ENCODE results near the gene CYP20A1. TPM values are rescaled to one million over a fixed set of nuclear protein-coding genes. Genes with fewer than 3 reads are reported as not detected.
"Not testable (repeated sequence)": the region's sequence is repeated elsewhere in the genome, so short reads cannot be mapped to it uniquely, and the experiment has no call there.

The CYP20A1 gene
- total RNA-seq, 1 experiment from 2014 or later: 21.9 TPM

DNA sequence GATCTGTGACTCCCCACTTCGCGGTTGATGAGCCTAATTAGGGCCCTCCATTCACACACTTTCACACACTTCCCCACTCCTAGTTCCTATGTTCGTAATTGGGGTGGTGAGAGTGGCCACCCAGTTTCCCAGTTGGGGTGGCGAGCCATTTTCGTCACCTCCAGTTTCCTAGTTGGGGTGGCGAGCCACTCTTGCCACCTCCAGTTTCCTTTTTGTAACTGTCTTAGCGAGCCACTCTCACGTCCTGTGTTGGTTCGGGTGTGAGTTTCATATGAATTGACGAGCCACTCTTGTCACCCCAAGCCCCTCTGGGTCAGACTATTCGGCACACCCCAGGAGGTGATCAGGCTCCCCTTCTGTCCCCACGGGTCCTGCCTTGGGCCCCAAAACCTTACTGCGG is 14.0 kb downstream of the CYP20A1 start:
- H2BK120ac ChIP-seq (ENCODE audit: low read depth, low read length, poor library complexity, severe bottlenecking): no peak overlapping the region
- H2AFZ ChIP-seq (ENCODE audit: low read length): no peak overlapping the region
- no peak overlapping the region for H3K14ac ChIP-seq (ENCODE audit: insufficient read depth, low read length)
- no peak overlapping the region for H3K18ac ChIP-seq (ENCODE audit: insufficient read length, low read depth, low read length)
- H3K23me2 ChIP-seq (ENCODE audit: insufficient read length, low read depth, low read length, poor library complexity, severe bottlenecking): no peaks in the 10 kb centered on the region
- H3K56ac ChIP-seq (ENCODE audit: insufficient read length, low read depth, low read length): no peak overlapping the region
- no peak overlapping the region for H2BK15ac ChIP-seq (ENCODE audit: low read depth, low read length)
- no peak overlapping the region for H2BK12ac ChIP-seq (ENCODE audit: insufficient read length, low read depth, low read length)
- no peaks in the 10 kb centered on the region for H3K79me1 ChIP-seq (ENCODE audit: insufficient read depth, low read depth, low read length, poor library complexity, severe bottlenecking)
- H2BK20ac ChIP-seq (ENCODE audit: low read depth, low read length, poor library complexity, severe bottlenecking): no peak overlapping the region
- no peak overlapping the region for H2BK5ac ChIP-seq (ENCODE audit: insufficient read length, low read length)
- H2AK5ac ChIP-seq (ENCODE audit: insufficient read length, low read length): no peak overlapping the region
- no peaks in the 10 kb centered on the region for H3K79me2 ChIP-seq (ENCODE audit: insufficient read depth, low read length)
- WGBS (ENCODE audit: extremely low coverage, insufficient read length, low lambda C conversion rate): no CpG with 5 or more reads among the region's 13 CpGs
- TF ChIP-seq, protein P1, sequence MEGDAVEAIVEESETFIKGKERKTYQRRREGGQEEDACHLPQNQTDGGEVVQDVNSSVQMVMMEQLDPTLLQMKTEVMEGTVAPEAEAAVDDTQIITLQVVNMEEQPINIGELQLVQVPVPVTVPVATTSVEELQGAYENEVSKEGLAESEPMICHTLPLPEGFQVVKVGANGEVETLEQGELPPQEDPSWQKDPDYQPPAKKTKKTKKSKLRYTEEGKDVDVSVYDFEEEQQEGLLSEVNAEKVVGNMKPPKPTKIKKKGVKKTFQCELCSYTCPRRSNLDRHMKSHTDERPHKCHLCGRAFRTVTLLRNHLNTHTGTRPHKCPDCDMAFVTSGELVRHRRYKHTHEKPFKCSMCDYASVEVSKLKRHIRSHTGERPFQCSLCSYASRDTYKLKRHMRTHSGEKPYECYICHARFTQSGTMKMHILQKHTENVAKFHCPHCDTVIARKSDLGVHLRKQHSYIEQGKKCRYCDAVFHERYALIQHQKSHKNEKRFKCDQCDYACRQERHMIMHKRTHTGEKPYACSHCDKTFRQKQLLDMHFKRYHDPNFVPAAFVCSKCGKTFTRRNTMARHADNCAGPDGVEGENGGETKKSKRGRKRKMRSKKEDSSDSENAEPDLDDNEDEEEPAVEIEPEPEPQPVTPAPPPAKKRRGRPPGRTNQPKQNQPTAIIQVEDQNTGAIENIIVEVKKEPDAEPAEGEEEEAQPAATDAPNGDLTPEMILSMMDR (conservative IDR thresholded peaks at IDR 0.05): no peak
- no peak overlapping the region for H3K27ac ChIP-seq (ENCODE audit: insufficient read length, low read depth, low read length)
- H4K8ac ChIP-seq (replicated peaks; ENCODE audit: insufficient read length, low read depth, low read length): no peak overlapping the region
- H4K5ac ChIP-seq (ENCODE audit: insufficient read length, low read depth, low read length): no peak overlapping the region
- no peaks in the 10 kb centered on the region for H4K20me1 ChIP-seq (ENCODE audit: control insufficient read depth, insufficient read depth, insufficient read length)
- H3K4me2 ChIP-seq (ENCODE audit: insufficient read depth, insufficient read length, low read length): no peak overlapping the region
- Mint-ChIP-seq H3K27me3 (ENCODE audit: low read depth) (no peaks in the 10 kb centered on the region), H3K4me1 (no peaks in the 10 kb centered on the region), H3K36me3 (ENCODE audit: insufficient read depth in 1 of 3, low read depth in 3 of 3) (peaks cover 21 to 44% (median 33%) of the 10 kb centered on the region in 3 experiments), H3K4me3 (no peak overlapping the region), H3K27ac (peak overlapping the region in 1 of 3 experiments; percentile 57; a peak in 2 of 7 replicates), H3K9me3 (no peaks in the 10 kb centered on the region)
- H3K27me3 ChIP-seq (ENCODE audit: insufficient read depth, low read length): no peaks in the 10 kb centered on the region
- H3T11ph ChIP-seq (ENCODE audit: low read length): no peak overlapping the region
- H3K4ac ChIP-seq (ENCODE audit: low read depth, low read length): no peak overlapping the region
- no peak for DNase-seq
- H4K91ac ChIP-seq (ENCODE audit: insufficient read length, low read depth, low read length): no peak overlapping the region
- H3K9me3 ChIP-seq (ENCODE audit: control insufficient read depth, low read depth, low read length): no peaks in the 10 kb centered on the region
- H3K23ac ChIP-seq (ENCODE audit: insufficient read length, low read depth, low read length): no peak overlapping the region
- no peak overlapping the region for H3K9ac ChIP-seq (ENCODE audit: extremely low read depth, insufficient read length, low read length)
- H3K4me1 ChIP-seq (ENCODE audit: insufficient read depth, low read length): no peaks in the 10 kb centered on the region

DNA sequence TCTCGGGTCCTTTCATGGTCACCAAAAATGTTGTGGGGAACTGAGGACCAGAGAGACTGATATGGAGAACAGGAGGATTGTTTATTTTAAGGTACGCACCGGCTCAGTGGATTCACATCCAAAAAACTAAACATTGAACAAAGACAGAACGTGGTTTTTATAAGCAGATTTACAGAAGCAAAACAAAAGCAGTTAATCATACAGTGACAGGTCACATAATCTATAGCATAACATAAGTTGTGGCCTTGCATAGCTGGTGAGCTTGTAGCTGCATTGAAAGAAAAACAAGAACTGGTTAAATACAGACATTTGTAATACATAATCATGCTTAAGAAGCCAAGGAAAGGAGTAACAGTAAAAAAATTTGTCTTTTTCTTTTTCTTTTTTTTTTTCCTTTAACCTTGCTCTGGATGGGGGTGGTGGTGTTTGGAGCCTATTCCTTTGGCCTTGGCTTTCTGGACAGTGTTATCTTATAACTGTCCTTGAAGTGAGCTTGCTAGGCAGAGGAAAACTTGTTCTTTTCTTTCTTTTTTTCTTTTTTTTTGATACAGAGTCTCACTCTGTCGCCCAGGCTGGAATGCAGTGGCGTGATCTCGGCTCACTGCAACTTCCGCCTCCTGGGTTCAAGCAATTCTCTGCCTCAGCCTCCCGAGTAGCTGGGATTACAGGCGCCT is 14.7 kb downstream of the CYP20A1 start:
- H3K4me1 ChIP-seq (ENCODE audit: insufficient read depth, low read length); H4K8ac ChIP-seq (replicated peaks; ENCODE audit: insufficient read length, low read depth, low read length); H3K18ac ChIP-seq (ENCODE audit: insufficient read length, low read depth, low read length); H3K79me1 ChIP-seq (ENCODE audit: insufficient read depth, low read depth, low read length, poor library complexity, severe bottlenecking); H3K4me1 Mint-ChIP-seq; H3K9me3 Mint-ChIP-seq; H4K91ac ChIP-seq (ENCODE audit: insufficient read length, low read depth, low read length); H2AFZ ChIP-seq (ENCODE audit: low read length); H3K14ac ChIP-seq (ENCODE audit: insufficient read depth, low read length); H3K27me3 ChIP-seq (ENCODE audit: insufficient read depth, low read length); H4K20me1 ChIP-seq (ENCODE audit: control insufficient read depth, insufficient read depth, insufficient read length); H2BK5ac ChIP-seq (ENCODE audit: insufficient read length, low read length); H3T11ph ChIP-seq (ENCODE audit: low read length); H2BK12ac ChIP-seq (ENCODE audit: insufficient read length, low read depth, low read length); H3K79me2 ChIP-seq (ENCODE audit: insufficient read depth, low read length); H2AK5ac ChIP-seq (ENCODE audit: insufficient read length, low read length); H3K23me2 ChIP-seq (ENCODE audit: insufficient read length, low read depth, low read length, poor library complexity, severe bottlenecking); H2BK20ac ChIP-seq (ENCODE audit: low read depth, low read length, poor library complexity, severe bottlenecking); H3K4me2 ChIP-seq (ENCODE audit: insufficient read depth, insufficient read length, low read length); H3K4me3 Mint-ChIP-seq; H2BK15ac ChIP-seq (ENCODE audit: low read depth, low read length); H3K27me3 Mint-ChIP-seq (ENCODE audit: low read depth); H3K4ac ChIP-seq (ENCODE audit: low read depth, low read length); H4K5ac ChIP-seq (ENCODE audit: insufficient read length, low read depth, low read length); H3K9me3 ChIP-seq (ENCODE audit: control insufficient read depth, low read depth, low read length); H3K56ac ChIP-seq (ENCODE audit: insufficient read length, low read depth, low read length); H3K23ac ChIP-seq (ENCODE audit: insufficient read length, low read depth, low read length); DNase-seq; H2BK120ac ChIP-seq (ENCODE audit: low read depth, low read length, poor library complexity, severe bottlenecking); H3K9ac ChIP-seq (ENCODE audit: extremely low read depth, insufficient read length, low read length); H3K27ac ChIP-seq (ENCODE audit: insufficient read length, low read depth, low read length); H3K27ac Mint-ChIP-seq: not testable (repeated sequence)
- no CpG with 5 or more reads among the region's 10 CpGs for WGBS (ENCODE audit: extremely low coverage, insufficient read length, low lambda C conversion rate)
- H3K36me3 Mint-ChIP-seq (ENCODE audit: insufficient read depth in 1 of 3, low read depth in 3 of 3): peaks cover 21 to 44% (median 36%) of the 10 kb centered on the region in 3 experiments
